ENCODE measurements around the gene KLHL8.

GRCh38 chr4:87196146-87196545 lies 24.3 kb downstream of the KLHL8 start:
- TF ChIP-seq, protein P1, sequence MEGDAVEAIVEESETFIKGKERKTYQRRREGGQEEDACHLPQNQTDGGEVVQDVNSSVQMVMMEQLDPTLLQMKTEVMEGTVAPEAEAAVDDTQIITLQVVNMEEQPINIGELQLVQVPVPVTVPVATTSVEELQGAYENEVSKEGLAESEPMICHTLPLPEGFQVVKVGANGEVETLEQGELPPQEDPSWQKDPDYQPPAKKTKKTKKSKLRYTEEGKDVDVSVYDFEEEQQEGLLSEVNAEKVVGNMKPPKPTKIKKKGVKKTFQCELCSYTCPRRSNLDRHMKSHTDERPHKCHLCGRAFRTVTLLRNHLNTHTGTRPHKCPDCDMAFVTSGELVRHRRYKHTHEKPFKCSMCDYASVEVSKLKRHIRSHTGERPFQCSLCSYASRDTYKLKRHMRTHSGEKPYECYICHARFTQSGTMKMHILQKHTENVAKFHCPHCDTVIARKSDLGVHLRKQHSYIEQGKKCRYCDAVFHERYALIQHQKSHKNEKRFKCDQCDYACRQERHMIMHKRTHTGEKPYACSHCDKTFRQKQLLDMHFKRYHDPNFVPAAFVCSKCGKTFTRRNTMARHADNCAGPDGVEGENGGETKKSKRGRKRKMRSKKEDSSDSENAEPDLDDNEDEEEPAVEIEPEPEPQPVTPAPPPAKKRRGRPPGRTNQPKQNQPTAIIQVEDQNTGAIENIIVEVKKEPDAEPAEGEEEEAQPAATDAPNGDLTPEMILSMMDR (IDR thresholded peaks at IDR 0.05 in 2 of 3, conservative IDR thresholded peaks at IDR 0.05 in 1 of 3; ENCODE audit: borderline replicate concordance in 1 of 3, insufficient read depth in 1 of 3, low read depth in 2 of 3, low read length in 2 of 3), result no peak
- TF ChIP-seq ZFX (IDR thresholded peaks at IDR 0.05) (no peak), POLR2AphosphoS5 (IDR thresholded peaks at IDR 0.05; ENCODE audit: low read depth, low read length) (no peak), MAX (IDR thresholded peaks at IDR 0.05) (no peak)

Measured in HCT116 (cell line).